Activated T-cell treated with anti-CD3 and anti-CD28 coated beads for 24 hours (primary cell): ENCODE results near the gene CXADR.

ENCODE experiments used
- DNase-seq: peaks from one replicate; pipeline ENCODE4 v3.0.0-alpha.2; 2020; ENCODE audit warnings: low read depth

The CXADR gene

GRCh38 chr21:17607684-17608083 is 94.8 kb downstream of the CXADR start:
- DNase-seq = no peak

- no peak for DNase-seq
Observed at GRCh38 chr21:17609681-17610080, 96.8 kb downstream of the CXADR start.

- DNase-seq = no peak
Observed at GRCh38 chr21:17610911-17611310, 98.1 kb downstream of the CXADR start.

GRCh38 chr21:17611414-17612022 is 98.7 kb downstream of the CXADR start:
- DNase-seq = peak; percentile 74

GRCh38 chr21:17612023-17612564 is 99.3 kb downstream of the CXADR start:
- peak; percentile 17 for DNase-seq

GRCh38 chr21:17612565-17613241 is 99.9 kb downstream of the CXADR start, which contains the start of gene BTG3:
BTG3 (minus strand) TSS chr21:17612901; CDS start chr21:17609144, 3,757 bp downstream.
- peak; percentile 72 for DNase-seq

GRCh38 chr21:17613242-17613676 is 100.4 kb downstream of the CXADR start:
- no peak for DNase-seq

- no peak for DNase-seq
Observed at GRCh38 chr21:17616831-17617230, 104.0 kb downstream of the CXADR start.

- DNase-seq = no peak
Observed at GRCh38 chr21:17622018-17622417, 109.2 kb downstream of the CXADR start.

- DNase-seq = no peak
Observed at GRCh38 chr21:17631195-17631594, 118.4 kb downstream of the CXADR start.

GRCh38 chr21:17636711-17637110 is 123.9 kb downstream of the CXADR start:
- DNase-seq = no peak

- no peak for DNase-seq
Observed at GRCh38 chr21:17640821-17641220, 128.0 kb downstream of the CXADR start.
